ENCODE results near the gene GRM1.

DNA sequence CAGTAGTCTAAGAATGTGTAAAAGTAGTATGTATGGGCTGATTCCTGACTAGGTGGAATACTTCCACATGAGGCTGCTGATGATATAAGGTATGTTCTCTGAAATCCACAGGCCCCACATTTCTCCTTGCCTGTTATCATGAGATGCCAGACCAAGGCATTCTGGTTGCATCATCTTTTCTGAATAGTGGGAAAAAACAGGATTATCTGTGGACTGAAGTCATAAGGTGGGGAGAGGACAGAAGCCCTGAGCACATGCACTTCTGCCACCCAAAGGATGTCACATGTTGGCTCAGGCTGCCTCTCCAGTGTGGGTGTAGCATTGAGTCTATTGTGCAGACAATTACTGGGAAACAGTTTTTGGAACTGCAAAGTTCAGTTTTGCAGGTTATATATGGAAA is 330.3 kb downstream of the GRM1 start:
- TF ChIP-seq POLR2A (IDR thresholded peaks at IDR 0.05) (no peak), CTCF (IDR thresholded peaks at IDR 0.05) (no peak)
